Vagina (tissue), 2 donors: ENCODE data around the gene KCNK4. TPM values are rescaled to one million over a fixed set of nuclear protein-coding genes. Genes with fewer than 3 reads are reported as not detected.

Experiments used
- DNase-seq, 2 donors: peaks; one replicate each; pipeline ENCODE4 v3.0.0-alpha.2; 2017; ENCODE audit errors: extremely low spot score in 2 of 2
- H3K27ac ChIP-seq: fragments of 200-600 bp; sonication (generic); one replicate; pipeline ENCODE4 v1.5.1; 2019
- H3K27me3 ChIP-seq: fragments of 200-600 bp; sonication (generic); one replicate; pipeline ENCODE4 v1.5.1; 2019
- H3K36me3 ChIP-seq, 2 donors: fragments of 200-600 bp; sonication (generic); one replicate each; pipeline ENCODE4 v1.5.1; 2017 to 2019
- H3K4me1 ChIP-seq: fragments of 200-600 bp; sonication (generic); one replicate; pipeline ENCODE4 v1.5.1; 2019
- H3K4me3 ChIP-seq, 2 donors: fragments of 200-600 bp; sonication (generic); 1 replicate in 1 of 2; 2 replicates in 1 of 2; pipeline ENCODE4 v1.5.1; 2016 to 2019
- H3K9me3 ChIP-seq: fragments of 200-600 bp; sonication (generic); one replicate; pipeline ENCODE4 v1.5.1; 2019
- POLR2A ChIP-seq, 2 donors: fragments of 450-650 bp; IDR thresholded peaks; one replicate each; pipeline ENCODE4 v1.6.1; 2017; ENCODE audit warnings: antibody characterized with exemption in 2 of 2, mild to moderate bottlenecking in 2 of 2, moderate library complexity in 2 of 2
- POLR2AphosphoS5 ChIP-seq, 2 donors: sonication (generic); formaldehyde crosslinking; IDR thresholded peaks; one replicate each; pipeline ENCODE4 v1.9.0; 2017; ENCODE audit warnings: antibody characterized with exemption in 2 of 2, mild to moderate bottlenecking in 2 of 2, low read depth in 1 of 2; ENCODE audit not compliant: insufficient read depth in 1 of 2
- intact Hi-C: fragments of 100-400 bp; cut with DNase I; formaldehyde crosslinking; loops from one replicate; pipeline ENCODE4 v1.15.1; 2023
- total RNA-seq: library from RNA; depleted of rRNA; stranded (reverse); fragments of >200 nt; gene quantifications from one replicate; pipeline ENCODE4 v1.2.3, GENCODE V29; 2016
- TF ChIP-seq, protein P1 (sequence below), 3 experiments: fragments of 450-650 bp in 2 of 3; fragments of 200-600 bp in 1 of 3; sonication (generic) in 1 of 3; IDR thresholded peaks; one replicate each; pipeline ENCODE4 v1.5.1; 2017 to 2019; ENCODE audit warnings: antibody characterized with exemption in 3 of 3, mild to moderate bottlenecking in 2 of 3, moderate library complexity in 2 of 3

KCNK4 gene
- total RNA-seq, 1 donor from 2014 or later, result 0.98 TPM

DNA sequence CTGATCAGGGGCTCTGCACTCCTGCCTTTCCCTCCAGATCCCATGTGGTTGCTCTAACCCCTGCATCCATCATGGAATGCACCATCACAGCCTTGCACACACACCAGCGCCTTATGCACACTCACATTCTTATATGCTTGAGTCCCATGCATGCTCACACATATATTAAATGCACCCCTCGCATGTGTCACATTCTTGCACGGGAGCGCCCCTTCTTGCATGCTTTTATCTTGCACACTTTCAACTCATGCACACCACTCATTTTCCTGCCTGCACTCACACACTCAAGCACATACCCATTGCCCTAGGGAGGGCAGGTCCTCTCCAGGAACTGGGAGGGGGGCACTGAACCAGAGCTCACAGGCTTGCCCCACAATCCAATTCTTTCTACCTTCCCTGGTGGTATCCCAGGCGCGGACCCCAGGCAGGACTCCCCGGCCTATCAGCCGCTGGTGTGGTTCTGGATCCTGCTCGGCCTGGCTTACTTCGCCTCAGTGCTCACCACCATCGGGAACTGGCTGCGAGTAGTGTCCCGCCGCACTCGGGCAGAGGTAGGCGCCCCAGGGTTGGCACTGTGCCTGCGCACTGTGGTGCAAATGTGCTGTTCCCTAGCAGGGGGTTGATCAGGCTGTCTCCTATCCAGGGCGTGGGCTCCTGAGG lies 6.7 kb downstream of the KCNK4 start:
- Histone ChIP-seq H3K4me3 (no peak overlapping the region), H3K27me3 (no peaks in the 10 kb centered on the region), H3K4me1 (peaks cover 25% of the 10 kb centered on the region), H3K36me3 (no peaks in the 10 kb centered on the region), H3K9me3 (no peaks in the 10 kb centered on the region), H3K27ac (no peak overlapping the region)
- intact Hi-C loops, result loop anchor here (5.0 kb wide), 1 partner anchor 91 kb away; the partner anchor contains the start of gene FERMT3
- TF ChIP-seq, protein P1, sequence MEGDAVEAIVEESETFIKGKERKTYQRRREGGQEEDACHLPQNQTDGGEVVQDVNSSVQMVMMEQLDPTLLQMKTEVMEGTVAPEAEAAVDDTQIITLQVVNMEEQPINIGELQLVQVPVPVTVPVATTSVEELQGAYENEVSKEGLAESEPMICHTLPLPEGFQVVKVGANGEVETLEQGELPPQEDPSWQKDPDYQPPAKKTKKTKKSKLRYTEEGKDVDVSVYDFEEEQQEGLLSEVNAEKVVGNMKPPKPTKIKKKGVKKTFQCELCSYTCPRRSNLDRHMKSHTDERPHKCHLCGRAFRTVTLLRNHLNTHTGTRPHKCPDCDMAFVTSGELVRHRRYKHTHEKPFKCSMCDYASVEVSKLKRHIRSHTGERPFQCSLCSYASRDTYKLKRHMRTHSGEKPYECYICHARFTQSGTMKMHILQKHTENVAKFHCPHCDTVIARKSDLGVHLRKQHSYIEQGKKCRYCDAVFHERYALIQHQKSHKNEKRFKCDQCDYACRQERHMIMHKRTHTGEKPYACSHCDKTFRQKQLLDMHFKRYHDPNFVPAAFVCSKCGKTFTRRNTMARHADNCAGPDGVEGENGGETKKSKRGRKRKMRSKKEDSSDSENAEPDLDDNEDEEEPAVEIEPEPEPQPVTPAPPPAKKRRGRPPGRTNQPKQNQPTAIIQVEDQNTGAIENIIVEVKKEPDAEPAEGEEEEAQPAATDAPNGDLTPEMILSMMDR (IDR thresholded peaks at IDR 0.05), result no peak
- TF ChIP-seq POLR2AphosphoS5 (IDR thresholded peaks at IDR 0.05; ENCODE audit: insufficient read depth in 1 of 2, low read depth in 1 of 2), result no peak
- TF ChIP-seq POLR2A (IDR thresholded peaks at IDR 0.05), result no peak
- no peak for DNase-seq

DNA sequence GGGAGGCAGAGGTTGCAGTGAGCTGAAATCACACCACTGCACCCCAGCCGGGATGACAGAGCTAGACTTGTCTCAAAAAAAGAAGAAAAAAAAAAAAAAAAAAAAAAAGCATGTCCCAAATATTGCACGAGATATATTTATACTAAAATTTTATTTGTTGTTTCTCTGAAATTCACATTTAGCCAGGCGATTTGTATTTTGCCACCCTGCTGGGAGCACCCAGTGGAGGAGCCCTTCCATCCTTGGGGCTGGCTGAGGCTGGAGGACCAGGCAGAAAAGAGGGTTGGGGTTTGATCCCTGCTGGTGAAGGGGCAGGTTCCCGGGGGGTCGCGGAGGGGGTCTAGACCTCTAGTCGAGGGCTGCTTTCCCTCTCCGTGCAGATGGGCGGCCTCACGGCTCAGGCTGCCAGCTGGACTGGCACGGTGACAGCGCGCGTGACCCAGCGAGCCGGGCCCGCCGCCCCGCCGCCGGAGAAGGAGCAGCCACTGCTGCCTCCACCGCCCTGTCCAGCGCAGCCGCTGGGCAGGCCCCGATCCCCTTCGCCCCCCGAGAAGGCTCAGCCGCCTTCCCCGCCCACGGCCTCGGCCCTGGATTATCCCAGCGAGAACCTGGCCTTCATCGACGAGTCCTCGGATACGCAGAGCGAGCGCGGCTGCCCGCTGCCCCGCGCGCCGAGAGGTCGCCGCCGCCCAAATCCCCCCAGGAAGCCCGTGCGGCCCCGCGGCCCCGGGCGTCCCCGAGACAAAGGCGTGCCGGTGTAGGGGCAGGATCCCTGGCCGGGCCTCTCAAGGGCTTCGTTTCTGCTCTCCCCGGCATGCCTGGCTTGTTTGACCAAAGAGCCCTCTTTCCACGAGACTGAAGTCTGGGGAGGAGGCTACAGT lies 8.1 kb downstream of the KCNK4 start:
- Histone ChIP-seq H3K27me3 (no peaks in the 10 kb centered on the region), H3K4me3 (peak overlapping the region; percentile 24 to 42), H3K27ac (peak overlapping the region; percentile 83), H3K36me3 (no peaks in the 10 kb centered on the region), H3K9me3 (no peaks in the 10 kb centered on the region), H3K4me1 (peaks cover 32% of the 10 kb centered on the region)
- intact Hi-C loops, result loop anchor here (5.0 kb wide), 1 partner anchor 92 kb away; the partner anchor contains the start of gene FERMT3
- TF ChIP-seq POLR2A (IDR thresholded peaks at IDR 0.05), result peak in 1 of 2 donors; percentile 10
- no peak for TF ChIP-seq POLR2AphosphoS5 (IDR thresholded peaks at IDR 0.05; ENCODE audit: insufficient read depth in 1 of 2, low read depth in 1 of 2)
- DNase-seq, result no peak

DNA sequence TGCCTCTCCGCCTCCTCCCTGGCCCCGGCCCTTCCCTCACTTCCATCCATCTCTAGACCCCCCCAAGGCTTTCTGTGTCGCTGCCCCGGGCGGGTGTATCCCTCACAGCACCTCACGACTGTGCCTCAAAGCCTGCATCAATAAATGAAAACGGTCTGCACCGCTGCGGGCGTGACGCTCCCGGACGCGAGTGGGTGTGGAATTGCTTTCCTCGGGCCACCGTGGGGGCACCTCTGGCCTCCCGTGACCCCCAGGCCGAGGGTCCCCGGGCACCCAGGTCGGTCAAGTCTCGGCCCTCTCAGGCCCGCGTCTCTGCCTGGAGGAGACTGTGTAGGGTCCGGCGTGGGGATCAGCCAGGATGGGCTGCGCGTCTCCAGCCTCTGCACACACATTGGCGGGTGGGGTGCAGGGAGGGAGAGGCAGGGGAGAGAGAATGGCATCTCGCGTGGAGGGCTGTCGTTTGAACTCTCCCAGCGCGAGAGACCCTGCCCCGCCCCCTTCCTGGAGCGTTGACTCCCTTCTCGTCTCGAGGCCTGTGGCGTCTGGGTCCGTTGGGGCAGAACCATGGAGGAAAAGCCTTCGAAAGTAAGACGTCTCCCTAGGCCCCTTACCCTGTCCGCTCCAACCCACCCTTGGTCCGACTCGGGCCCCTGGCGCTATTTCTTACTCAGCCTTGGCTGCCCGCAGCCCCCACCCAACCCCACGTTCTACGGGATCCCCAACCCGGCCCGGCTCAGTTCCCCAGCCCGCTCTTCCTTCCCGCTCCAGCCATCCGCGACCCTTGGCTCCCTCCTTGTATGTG lies 8.9 kb downstream of the KCNK4 start, which contains the start of gene CATSPERZ:
Gene CATSPERZ, plus strand, starts transcription at position 512 of the 802 bp plus-strand sequence. Its CDS starts 53 bp downstream, at position 565.
- Histone ChIP-seq H3K27me3 (no peaks in the 10 kb centered on the region), H3K4me3 (peak within 1 kb of the TSS; percentile 24 to 42), H3K4me1 (peaks cover 36% of the 10 kb centered on the region), H3K9me3 (no peaks in the 10 kb centered on the region), H3K36me3 (no peaks in the 10 kb centered on the region), H3K27ac (peak within 1 kb of the TSS; percentile 83)
- TF ChIP-seq, protein P1 (IDR thresholded peaks at IDR 0.05), result no peak
- TF ChIP-seq POLR2A (IDR thresholded peaks at IDR 0.05), result no peak
- TF ChIP-seq POLR2AphosphoS5 (IDR thresholded peaks at IDR 0.05; ENCODE audit: insufficient read depth in 1 of 2, low read depth in 1 of 2), result no peak
- intact Hi-C loops, result loop anchor here (5.0 kb wide), 1 partner anchor 93 kb away; the partner anchor contains the start of gene FERMT3
- no peak for DNase-seq

DNA sequence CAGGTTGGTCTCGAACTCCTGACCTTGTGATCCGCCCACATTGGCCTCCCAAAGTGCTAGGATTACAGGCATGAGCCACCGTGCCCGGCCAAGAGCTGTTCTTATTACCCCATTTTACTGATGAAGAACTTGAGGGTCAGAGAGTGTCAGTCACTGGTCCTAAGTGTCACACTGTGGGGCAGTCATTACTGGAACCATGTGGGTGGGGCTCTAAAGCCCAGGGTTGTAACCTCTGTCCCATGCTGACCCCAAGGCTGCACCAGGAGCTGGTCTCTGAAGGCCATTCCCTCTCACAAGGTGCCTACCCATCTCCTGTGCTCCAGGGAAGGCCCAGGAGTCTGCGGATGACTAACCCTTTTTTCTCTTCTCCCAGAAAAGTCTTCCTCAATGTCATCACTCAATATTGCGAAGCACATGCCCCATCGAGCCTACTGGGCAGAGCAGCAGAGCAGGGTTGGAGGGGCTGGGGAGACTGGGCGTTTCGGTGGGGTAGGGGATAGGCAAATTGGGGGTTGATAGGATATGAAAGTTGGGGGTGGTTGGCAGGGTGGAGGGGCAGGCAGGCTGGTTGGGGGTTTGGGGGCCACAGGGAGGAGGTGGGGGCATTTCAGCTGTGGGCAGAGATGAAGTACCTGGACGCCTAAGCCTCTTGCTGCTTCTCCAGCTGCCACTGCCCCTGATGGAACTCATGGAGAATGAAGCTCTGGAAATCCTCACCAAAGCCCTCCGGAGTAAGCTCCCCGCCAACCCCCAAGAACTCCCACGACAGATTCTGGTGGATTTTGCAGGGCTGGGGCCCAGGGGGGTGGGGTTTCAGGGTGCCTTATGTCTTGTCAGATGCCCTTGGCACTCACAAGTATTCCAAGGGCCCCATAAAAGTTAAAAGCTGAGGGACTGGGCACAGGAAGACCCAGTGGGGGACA lies 12.3 kb downstream of the KCNK4 start:
- no peak overlapping the region for H3K4me3 ChIP-seq
- TF ChIP-seq, protein P1 (IDR thresholded peaks at IDR 0.05), result no peak
- no peak for TF ChIP-seq POLR2A (IDR thresholded peaks at IDR 0.05)
- TF ChIP-seq POLR2AphosphoS5 (IDR thresholded peaks at IDR 0.05; ENCODE audit: insufficient read depth in 1 of 2, low read depth in 1 of 2), result no peak
- H3K27me3 ChIP-seq, result no peaks in the 10 kb centered on the region
- H3K9me3 ChIP-seq, result no peaks in the 10 kb centered on the region
- intact Hi-C loops, result no loop called here
- H3K4me1 ChIP-seq, result peaks cover 55% of the 10 kb centered on the region
- DNase-seq, result peak in 1 of 2 donors; percentile 87
- H3K27ac ChIP-seq, result peak overlapping the region; percentile 96
- H3K36me3 ChIP-seq, result no peaks in the 10 kb centered on the region
